Measurements from ENCODE around the gene ATP8A2.
"Not testable (repeated sequence)": the region's sequence is repeated elsewhere in the genome, so short reads cannot be mapped to it uniquely, and the experiment has no call there.

Gene ATP8A2

DNA sequence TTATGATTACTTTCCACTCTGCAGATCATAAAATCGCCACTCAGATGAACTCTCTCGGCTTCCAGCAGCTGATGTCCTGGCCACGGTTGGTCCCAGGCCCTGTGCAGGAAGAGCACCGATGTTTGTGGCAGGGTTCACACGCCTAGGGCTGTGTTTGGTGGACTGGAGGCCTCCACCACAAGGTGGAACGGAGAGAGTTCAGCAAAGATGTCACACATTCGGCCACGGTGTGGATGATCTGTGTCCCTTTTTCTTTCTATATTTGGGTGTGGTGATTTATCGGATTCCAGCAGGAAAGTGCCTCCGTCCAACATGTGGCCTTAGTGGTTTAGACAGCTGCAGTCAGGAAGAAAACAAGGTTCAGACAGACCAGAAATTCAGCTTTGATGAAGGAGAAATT is 680.6 kb downstream of the ATP8A2 start:
- no peak for DNase-seq

DNA sequence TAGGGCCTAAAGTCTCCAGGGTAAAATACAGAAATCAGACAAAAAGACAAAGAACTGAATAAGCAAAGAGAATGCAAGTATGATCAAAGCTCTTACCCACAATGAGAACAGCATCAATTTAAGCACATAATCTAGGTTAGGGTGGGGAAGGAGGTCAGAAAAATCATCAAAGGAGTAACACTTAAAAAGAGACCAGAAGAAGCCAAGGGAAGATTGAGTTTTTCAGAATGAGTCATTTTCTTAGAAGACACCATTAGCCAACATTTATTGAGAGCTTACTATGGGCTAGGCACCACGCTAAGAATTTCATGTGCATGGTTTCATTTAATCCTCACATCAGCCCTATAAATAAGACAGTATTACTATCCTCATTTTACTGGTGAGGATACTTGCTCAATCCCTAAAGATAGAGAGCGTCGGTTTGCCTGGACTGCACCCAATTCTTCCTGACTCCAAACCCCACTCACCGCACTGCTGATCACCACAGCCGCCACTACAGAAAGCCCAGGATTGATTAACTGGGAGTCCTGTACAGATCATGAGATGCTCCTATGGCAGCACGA is 681.7 kb downstream of the ATP8A2 start:
- no peak for DNase-seq

DNA sequence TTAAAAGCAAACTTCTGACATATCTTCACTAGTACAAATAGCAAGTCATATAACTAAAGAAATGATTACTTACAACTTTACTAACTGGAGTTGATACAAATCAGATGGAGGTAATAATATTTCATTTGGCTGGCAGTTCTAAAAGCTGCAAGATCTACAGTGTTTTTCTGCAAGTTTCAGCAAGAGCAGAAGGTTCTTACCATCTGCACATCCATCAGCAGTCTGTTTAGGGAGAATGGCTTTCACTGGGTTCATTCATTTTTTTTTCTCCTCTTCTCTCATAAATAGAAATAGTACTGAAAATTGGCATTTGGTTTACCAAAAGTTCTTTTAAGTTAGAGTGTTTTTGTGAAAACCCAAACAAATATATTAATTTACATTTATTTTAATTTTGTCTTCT is 683.1 kb downstream of the ATP8A2 start:
- DNase-seq: no peak

DNA sequence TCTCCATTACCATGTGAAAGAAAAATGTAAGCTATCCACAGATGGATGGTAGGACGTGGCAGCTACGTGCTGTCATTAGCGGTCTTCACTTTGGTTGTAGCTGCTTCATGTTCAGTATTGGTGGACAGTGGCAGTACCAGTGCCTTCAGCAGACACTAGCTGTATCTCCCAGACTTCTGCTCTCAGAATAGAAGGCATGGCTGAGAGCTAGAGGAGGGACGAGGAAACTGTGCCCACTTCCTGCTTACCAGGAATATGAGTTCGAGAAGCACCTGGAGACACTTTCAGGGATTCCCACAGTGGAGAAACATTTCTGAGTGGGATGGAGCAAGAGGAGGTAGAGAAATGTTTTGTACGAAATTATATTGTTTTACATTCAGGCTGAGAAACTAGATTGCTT is 686.9 kb downstream of the ATP8A2 start:
- no peak for DNase-seq

DNA sequence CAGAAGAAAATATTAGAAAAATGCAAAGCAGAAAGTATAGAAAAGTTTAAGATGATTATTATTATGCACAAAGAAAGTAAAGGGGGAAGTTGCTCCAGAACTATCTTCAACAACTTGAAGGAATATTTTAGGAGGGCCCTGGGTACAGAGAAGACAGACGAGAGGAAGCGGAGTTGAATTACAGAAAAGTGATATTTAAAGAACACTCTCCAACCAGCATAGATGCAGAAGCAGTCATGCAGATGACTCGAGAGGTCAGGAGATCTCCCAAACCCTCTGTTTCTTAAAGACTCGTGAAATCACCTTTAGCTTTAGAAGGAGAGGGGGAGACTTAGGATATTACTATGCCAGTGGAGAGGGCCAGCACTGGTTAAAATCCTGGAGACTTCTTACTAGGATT is 688.6 kb downstream of the ATP8A2 start:
- no peak for DNase-seq

DNA sequence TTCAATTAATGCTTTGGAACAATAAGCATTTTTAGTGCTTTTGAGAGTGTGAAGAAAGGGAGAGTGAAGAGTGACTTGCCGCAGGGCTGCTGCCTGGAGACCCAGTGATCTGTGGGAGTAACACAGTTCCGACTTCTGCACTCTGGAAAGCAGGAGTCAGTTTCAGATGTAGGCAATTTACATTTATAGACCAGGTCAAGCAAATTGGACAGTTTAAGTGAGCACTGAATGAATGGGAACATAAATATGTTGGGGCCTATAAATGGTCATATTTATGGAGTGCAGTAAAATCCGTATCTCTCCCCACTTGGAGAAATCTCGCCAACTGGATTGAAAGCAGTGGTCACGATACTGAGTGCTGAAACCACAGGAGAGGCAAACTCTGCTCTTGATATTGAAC is 689.5 kb downstream of the ATP8A2 start:
- no peak for DNase-seq

DNA sequence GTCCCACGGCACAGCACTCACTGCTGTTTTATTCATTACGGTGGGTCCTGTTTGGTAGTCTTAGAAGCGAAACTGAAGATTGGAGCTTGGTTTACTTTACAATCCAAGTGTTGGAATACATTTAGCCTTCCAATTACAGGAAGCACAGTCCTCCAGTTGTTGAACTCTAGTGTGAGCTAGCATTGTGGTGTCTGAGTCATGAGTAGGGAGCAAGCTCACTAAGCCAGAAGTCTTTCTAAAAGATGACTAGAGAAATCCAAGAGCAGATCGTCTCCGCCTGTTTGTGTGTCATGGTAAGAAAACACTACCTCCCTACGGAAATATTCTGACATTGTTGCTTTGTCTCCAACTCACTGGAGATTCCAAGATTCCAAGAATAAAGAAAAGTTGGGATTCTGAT is 690.2 kb downstream of the ATP8A2 start:
- peak; percentile 80 for DNase-seq

DNA sequence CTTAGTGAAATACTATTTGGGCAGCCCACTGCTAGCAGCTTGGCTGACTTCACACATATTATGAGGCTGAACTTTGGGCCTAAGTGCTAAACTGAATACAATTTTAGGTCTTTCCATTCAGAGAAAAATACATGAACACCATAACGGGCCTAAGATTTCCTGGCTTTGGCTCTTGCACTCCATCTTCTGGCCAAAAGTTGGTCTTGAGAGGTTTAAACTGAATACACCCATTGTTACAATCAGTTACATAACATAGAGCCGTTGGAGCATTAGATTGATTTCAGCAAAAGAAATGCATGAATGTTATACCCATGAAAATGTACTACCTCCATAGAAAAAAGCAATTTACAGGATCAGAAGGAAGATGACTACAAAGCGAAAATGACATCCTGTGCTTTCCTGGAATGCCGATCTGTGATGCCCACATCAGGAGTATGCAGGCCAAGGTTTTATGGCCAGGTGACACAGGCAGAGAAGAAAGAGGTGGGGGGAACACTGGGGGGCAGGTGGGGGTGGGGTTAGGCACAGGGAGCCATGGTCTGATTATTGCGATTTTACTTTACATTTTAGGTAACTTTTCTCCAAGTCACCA is 691.2 kb downstream of the ATP8A2 start:
- DNase-seq: peak; percentile 60

DNA sequence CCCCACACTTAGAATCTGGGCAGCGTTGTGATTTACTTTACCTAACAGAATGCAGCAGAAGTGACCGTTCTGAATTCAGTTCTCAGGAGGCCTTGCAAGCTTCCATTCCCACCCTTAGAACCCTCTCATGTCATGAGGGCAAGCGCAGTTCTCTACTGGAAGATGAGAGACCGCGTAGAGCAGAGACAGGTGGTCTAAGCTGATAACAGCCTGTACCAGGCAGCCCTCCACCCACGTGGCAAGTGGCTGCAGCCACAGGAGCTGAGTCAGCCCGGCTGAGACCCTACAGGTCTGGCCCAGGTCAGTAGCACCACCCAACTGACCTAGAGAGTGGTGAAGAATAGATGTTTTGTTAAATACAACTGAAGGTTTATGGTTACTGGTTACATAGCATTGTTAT is 694.7 kb downstream of the ATP8A2 start:
- DNase-seq: not testable (repeated sequence)

DNA sequence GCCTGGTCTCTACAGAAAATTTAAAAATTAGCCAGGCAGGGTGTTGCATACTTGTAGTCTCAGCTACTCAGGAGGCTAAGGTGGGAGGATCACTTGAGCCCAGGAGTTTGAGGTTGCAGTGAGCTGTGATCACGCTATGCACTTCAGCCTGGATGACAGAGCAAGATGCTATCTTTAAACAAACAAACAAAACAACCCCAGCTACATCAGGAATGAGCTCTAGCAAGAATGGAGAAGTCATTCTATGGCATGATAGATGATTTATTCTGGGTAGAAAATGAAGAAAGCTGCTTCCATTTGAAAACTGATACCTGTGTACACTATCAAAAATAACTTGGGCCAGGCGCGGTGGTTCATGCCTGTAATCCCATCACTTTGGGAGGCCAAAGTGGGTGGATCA is 695.8 kb downstream of the ATP8A2 start:
- no peak for DNase-seq

DNA sequence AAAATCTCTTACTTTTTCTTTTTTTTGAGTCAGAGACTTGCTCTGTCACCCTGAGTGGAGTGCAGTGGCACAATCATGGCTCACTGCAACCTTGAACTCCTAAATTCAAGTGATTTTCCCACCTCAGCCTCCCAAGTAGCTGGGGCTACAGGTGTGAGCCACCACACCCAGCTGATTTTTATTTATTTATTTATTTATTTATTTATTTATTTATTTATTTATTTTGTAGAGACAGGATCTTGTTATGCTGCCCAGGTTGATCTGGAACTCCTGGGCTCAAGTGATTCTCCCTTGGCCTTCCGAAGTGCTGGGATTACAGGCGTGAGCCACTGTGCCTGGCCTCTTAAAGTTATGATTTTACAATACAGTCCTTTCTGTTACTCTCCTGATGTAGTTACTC is 696.6 kb downstream of the ATP8A2 start:
- not testable (repeated sequence) for DNase-seq

DNA sequence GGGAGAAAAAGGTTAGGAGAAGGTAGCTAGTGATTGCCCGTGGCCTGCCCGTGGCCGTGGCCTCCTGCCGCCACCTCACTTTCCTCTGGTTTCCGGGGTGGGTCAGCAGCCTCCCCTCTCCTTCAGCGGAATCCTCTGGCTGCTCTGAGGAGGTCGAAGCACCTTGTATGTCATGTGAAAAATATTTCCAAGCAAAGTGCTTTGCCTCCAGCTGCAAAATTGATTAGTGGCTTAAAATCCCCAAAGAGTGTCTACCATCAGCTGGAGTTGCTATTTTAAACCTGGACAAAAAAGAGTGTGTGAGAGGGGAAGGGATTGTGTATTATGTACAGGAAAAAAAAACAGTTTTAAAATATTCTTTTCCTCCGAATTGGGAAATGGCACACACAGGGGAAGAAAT is 697.9 kb downstream of the ATP8A2 start:
- not testable (repeated sequence) for DNase-seq

DNA sequence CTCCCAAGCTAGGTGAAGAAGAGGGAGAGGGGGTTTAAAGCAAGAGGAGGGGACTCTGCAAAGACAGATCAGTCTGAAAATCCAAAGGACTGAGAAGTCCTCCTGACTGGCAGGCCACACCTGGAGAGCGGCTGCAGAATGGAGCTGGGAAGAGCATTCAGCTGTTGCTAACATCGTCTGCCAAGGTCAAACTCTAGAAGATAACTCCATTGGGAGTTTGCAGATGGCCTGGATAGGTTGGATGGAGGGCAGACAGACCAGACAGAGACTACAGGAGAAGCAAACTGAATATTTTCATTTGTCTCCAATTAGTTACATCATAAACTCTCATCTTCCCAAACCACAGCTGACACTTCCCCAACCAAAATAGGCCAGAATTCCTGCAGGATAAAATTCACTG is 699.9 kb downstream of the ATP8A2 start:
- DNase-seq: no peak

DNA sequence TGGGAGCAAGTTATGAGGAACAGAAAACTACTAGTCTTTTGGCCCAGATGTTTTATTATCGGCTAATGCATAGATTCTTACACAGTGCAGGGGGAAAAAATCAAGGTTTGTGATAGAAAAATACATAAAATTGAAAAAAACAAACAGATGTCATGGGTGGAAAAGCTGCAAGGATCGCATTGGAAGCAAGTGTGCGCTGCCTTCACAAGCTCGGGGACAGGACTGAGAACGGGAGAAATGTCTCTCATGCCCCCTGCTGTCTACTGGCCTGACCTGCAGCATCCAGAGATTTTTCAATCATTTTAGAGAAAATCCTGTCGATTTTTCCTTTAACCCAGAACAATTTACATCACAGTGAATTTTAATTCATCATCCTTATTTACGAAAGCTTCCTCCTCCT is 700.6 kb downstream of the ATP8A2 start:
- not testable (repeated sequence) for DNase-seq

DNA sequence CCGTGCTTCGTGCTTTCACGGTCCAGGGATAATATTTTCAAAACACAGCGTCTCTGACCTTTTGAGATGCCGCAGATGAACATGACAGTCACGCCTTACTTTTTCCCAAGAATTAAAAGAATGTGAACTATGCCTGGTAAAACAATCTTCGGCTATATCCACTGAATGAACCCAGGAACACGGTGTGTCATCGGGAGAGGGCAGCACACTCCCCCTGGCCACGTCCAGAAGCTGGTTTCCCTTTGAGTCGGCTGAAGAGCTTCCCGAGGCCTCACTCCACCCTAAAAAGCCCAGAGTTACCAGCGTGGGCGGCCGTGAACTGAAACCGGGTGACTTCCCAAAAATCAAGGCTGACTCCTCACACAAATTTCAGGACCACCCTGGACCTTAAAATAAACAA is 702.9 kb downstream of the ATP8A2 start:
- DNase-seq: peak; percentile 10
